OCI-LY7 (cell line): Measurements from ENCODE around the gene TCF12. TPM values are rescaled to one million over a fixed set of nuclear protein-coding genes. Genes with fewer than 3 reads are reported as not detected.

ENCODE experiments used
- BruUV-seq: library from RNA; stranded (reverse); fragments of 400-500 nt; replicated peaks from 2 replicates; lab custom pipeline; 2021; lab: Mats Ljungman, UMichigan
- CTCF ChIA-PET: fragments of 300-600 bp; sonication (Branson Sonifier 250); formaldehyde crosslinking; loops from one replicate; lab custom pipeline; 2022; ENCODE audit warnings: antibody characterized with exemption; ENCODE audit not compliant: unreplicated experiment; lab: Charles Lee
- POLR2A ChIA-PET: fragments of 300-600 bp; sonication (Branson Sonifier 250); formaldehyde crosslinking; loops from one replicate; lab custom pipeline; 2022; ENCODE audit warnings: antibody characterized with exemption; lab: Charles Lee
- DNase-seq: peaks from one replicate; pipeline ENCODE4 v3.0.0-alpha.2; 2015; ENCODE audit warnings: low spot score
- H2AFZ ChIP-seq: fragments of 200-600 bp; sonication (generic), shearing (Covaris generic); 2 replicates; pipeline ENCODE4 v1.6.1; 2014; ENCODE audit warnings: mild to moderate bottlenecking, antibody characterized with exemption, low read length, moderate library complexity
- H3K27ac ChIP-seq: fragments of 200-600 bp; sonication (generic); 2 replicates; pipeline ENCODE4 v1.5.1; 2014; ENCODE audit warnings: mixed run types, low read depth, mild to moderate bottlenecking, moderate library complexity, low read length, inconsistent platforms; ENCODE audit not compliant: poor library complexity, severe bottlenecking
- H3K36me3 ChIP-seq: fragments of 200-600 bp; sonication (generic); 2 replicates; pipeline ENCODE4 v1.6.1; 2014; ENCODE audit warnings: mild to moderate bottlenecking, antibody characterized with exemption, low read length, moderate library complexity, mixed read lengths; ENCODE audit not compliant: insufficient read depth
- H3K4me1 ChIP-seq: fragments of 200-600 bp; sonication (generic); 2 replicates; pipeline ENCODE4 v1.5.1; 2014; ENCODE audit warnings: mild to moderate bottlenecking, low read length; ENCODE audit not compliant: insufficient read depth, poor library complexity, severe bottlenecking
- H3K4me2 ChIP-seq: fragments of 200-600 bp; sonication (generic); 2 replicates; pipeline ENCODE4 v1.6.1; 2014; ENCODE audit warnings: mild to moderate bottlenecking, low read length
- H3K4me3 ChIP-seq: fragments of 200-600 bp; sonication (generic); 2 replicates; pipeline ENCODE4 v1.5.1; 2014; ENCODE audit warnings: mild to moderate bottlenecking, low read depth, low read length; ENCODE audit not compliant: poor library complexity, severe bottlenecking
- H3K79me2 ChIP-seq: fragments of 200-600 bp; sonication (generic); 2 replicates; pipeline ENCODE4 v1.6.1; 2016; ENCODE audit warnings: low read depth, mild to moderate bottlenecking, low read length, moderate library complexity, mixed read lengths; ENCODE audit not compliant: insufficient read depth
- H3K9me2 ChIP-seq: fragments of 200-600 bp; sonication (generic); 2 replicates; pipeline ENCODE4 v1.6.1; 2016; ENCODE audit warnings: mild to moderate bottlenecking, low read length, mixed read lengths; ENCODE audit not compliant: insufficient read depth
- H3K9me3 ChIP-seq: fragments of 200-600 bp; sonication (generic); 2 replicates; pipeline ENCODE4 v1.6.1; 2014; ENCODE audit warnings: mild to moderate bottlenecking, mixed run types, low read length, mixed read lengths
- H4K20me1 ChIP-seq: fragments of 200-600 bp; sonication (generic); 2 replicates; pipeline ENCODE4 v1.6.1; 2014; ENCODE audit warnings: mild to moderate bottlenecking, antibody characterized with exemption, low read length, moderate library complexity, mixed read lengths; ENCODE audit not compliant: insufficient read depth
- EZH2phosphoT487 ChIP-seq: fragments of 200-600 bp; sonication (generic); IDR thresholded peaks from 2 replicates; pipeline ENCODE4 v1.6.1; 2018; ENCODE audit warnings: low read depth, borderline replicate concordance, mild to moderate bottlenecking, mixed run types, antibody characterized with exemption, low read length, moderate library complexity, mixed read lengths
- intact Hi-C: fragments of 100-400 bp; cut with micrococcal nuclease; formaldehyde crosslinking; loops from one replicate; pipeline ENCODE4 v1.10.0; 2022; ENCODE audit not compliant: unreplicated experiment
- total RNA-seq, 2 experiments: library from RNA; depleted of rRNA in 1 of 2; stranded (reverse); fragments of >200 nt in 1 of 2; shearing (Covaris generic) in 1 of 2; gene quantifications; 2 replicates each; pipeline ENCODE4 v1.2.3, GENCODE V29; 2014 to 2022
- TF ChIP-seq, protein P1 (sequence below): fragments of 200-600 bp; sonication (generic); conservative IDR thresholded peaks from 2 replicates; pipeline ENCODE4 v1.5.1; 2014; ENCODE audit warnings: mild to moderate bottlenecking, antibody characterized with exemption, low read length, moderate library complexity, mixed read lengths

Gene TCF12
- total RNA-seq, 2 experiments from 2014 or later = 51.6 to 139 TPM

DNA sequence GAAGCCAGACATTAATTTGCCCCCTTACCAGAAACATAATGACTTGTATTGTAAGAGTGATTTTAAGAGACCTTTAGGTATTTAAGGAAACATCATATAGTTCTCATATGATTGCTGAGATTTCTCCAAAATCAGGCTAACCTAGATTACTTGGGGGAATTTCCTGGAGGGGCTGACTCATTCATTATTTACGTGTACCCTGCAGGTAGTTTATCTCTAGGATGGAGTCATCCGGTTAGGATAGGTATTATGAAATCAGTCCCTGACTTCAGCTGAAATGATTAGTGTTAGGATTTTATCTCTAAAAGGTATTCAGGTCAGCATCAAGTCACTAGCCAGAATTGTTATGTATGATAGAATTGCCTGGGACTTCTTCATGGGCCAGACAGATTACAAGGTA, 97.5 kb downstream of the TCF12 start:
- no peak for TF ChIP-seq EZH2phosphoT487
- TF ChIP-seq, protein P1, sequence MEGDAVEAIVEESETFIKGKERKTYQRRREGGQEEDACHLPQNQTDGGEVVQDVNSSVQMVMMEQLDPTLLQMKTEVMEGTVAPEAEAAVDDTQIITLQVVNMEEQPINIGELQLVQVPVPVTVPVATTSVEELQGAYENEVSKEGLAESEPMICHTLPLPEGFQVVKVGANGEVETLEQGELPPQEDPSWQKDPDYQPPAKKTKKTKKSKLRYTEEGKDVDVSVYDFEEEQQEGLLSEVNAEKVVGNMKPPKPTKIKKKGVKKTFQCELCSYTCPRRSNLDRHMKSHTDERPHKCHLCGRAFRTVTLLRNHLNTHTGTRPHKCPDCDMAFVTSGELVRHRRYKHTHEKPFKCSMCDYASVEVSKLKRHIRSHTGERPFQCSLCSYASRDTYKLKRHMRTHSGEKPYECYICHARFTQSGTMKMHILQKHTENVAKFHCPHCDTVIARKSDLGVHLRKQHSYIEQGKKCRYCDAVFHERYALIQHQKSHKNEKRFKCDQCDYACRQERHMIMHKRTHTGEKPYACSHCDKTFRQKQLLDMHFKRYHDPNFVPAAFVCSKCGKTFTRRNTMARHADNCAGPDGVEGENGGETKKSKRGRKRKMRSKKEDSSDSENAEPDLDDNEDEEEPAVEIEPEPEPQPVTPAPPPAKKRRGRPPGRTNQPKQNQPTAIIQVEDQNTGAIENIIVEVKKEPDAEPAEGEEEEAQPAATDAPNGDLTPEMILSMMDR = no peak
- ChIA-PET CTCF (no interaction called here), POLR2A (interaction anchor here (0.7 kb wide), 1 partner anchor 93 kb away, joined by 3 read pairs; no protein-coding TSS in a partner anchor)
- no peaks in the 10 kb centered on the region for H3K4me1 ChIP-seq
- H3K36me3 ChIP-seq = no peaks in the 10 kb centered on the region; the same call in 1 of the 2 replicates
- H3K9me2 ChIP-seq = no peaks in the 10 kb centered on the region
- no peak overlapping the region for H3K4me2 ChIP-seq
- no peaks in the 10 kb centered on the region for H3K79me2 ChIP-seq
- no peak overlapping the region for H2AFZ ChIP-seq
- H3K4me3 ChIP-seq = no peak overlapping the region
- H4K20me1 ChIP-seq = 0 out of 2 replicates have a peak, but pooled peaks cover 3% of the 10 kb centered on the region
- no peaks in the 10 kb centered on the region for H3K9me3 ChIP-seq
- DNase-seq = no peak
- intact Hi-C loops = no loop called here
- BruUV-seq = no TSS peak
- H3K27ac ChIP-seq = no peak overlapping the region

DNA sequence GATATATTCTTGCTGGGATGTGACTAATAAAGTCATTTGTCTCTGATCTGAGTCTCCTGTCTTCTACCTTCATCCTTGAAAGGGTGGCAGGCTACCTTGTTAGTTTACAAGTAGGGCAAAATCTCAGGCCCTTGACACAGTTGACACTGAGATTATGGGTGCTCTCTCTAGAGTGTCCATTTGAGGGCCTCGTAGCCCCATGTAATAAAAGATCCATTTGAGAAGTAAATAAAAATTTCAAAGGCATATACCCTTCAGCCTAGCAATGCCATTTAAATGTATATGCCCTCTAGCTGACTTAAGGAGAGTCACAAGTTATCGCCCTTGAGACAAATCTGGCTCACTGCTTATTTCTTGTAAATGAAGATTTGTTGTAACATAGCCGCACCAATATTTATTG, 98.6 kb downstream of the TCF12 start:
- H3K9me2 ChIP-seq = no peaks in the 10 kb centered on the region
- TF ChIP-seq, protein P1 = peak; percentile 50; the same call in 1 of the 2 replicates
- TF ChIP-seq EZH2phosphoT487 = no peak
- intact Hi-C loops = no loop called here
- H3K27ac ChIP-seq = no peak overlapping the region
- H3K79me2 ChIP-seq = no peaks in the 10 kb centered on the region
- ChIA-PET CTCF (no interaction called here), POLR2A (no interaction called here)
- 0 out of 2 replicates have a peak, but pooled peaks cover 3% of the 10 kb centered on the region for H4K20me1 ChIP-seq
- no peaks in the 10 kb centered on the region for H3K9me3 ChIP-seq
- H3K4me3 ChIP-seq = no peak overlapping the region
- H3K4me1 ChIP-seq = no peaks in the 10 kb centered on the region
- peak; percentile 5 for DNase-seq
- BruUV-seq = no TSS peak
- H3K36me3 ChIP-seq = no peaks in the 10 kb centered on the region; the same call in 1 of the 2 replicates
- H3K4me2 ChIP-seq = no peak overlapping the region
- H2AFZ ChIP-seq = no peak overlapping the region

DNA sequence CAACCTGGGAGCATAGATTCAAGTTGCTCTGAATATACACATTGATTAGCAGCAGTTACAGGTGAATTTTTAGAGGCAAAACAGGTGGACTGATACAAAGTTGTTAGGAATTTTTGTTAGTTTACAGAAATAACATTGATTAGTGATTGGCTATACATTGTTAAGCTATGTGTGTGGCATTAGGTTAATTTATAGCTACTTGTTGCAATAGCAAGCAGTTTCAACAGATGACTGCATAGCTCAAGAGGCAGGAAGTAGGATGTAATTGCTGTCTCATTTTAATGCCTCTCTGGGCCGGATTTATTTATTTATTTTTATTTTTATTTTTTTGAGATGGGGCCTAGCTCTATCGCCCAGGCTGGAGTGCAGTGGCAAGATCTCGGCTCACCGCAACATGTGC, 99.7 kb downstream of the TCF12 start:
- TF ChIP-seq EZH2phosphoT487 = no peak
- Histone ChIP-seq H2AFZ (no peak overlapping the region), H4K20me1 (0 out of 2 replicates have a peak, but pooled peaks cover 3% of the 10 kb centered on the region), H3K4me3 (no peak overlapping the region), H3K9me3 (no peaks in the 10 kb centered on the region), H3K79me2 (no peaks in the 10 kb centered on the region), H3K36me3 (no peaks in the 10 kb centered on the region; the same call in 1 of the 2 replicates), H3K27ac (no peak overlapping the region), H3K9me2 (no peaks in the 10 kb centered on the region), H3K4me2 (no peak overlapping the region), H3K4me1 (peaks cover 7% of the 10 kb centered on the region)
- intact Hi-C loops = no loop called here
- ChIA-PET POLR2A (no interaction called here), CTCF (no interaction called here)
- no TSS peak for BruUV-seq
- no peak for DNase-seq
